K562 (cell line): Measurements from ENCODE around the gene CMBL. TPM values are rescaled to one million over a fixed set of nuclear protein-coding genes. Genes with fewer than 3 reads are reported as not detected.

Experiments used
- ATAC-seq: fragments of 200-7000 bp; cut with Tn5 transposase; 3 replicates; pipeline ENCODE4 v1.9.1; 2020; ENCODE audit warnings: moderate library complexity
- BruUV-seq: library from RNA; stranded (reverse); fragments of 400-500 nt; replicated peaks from 2 replicates; lab custom pipeline; 2021; lab: Mats Ljungman, UMichigan
- CTCF ChIA-PET: fragments of 300-600 bp; formaldehyde crosslinking; extraction: SDS; loops from one replicate; lab custom pipeline; 2021; ENCODE audit warnings: low intra/inter-chr PET ratio; lab: Yijun Ruan, JAX
- POLR2A ChIA-PET: fragments of 300-600, 350-650 bp; sonication (Branson Sonifier 250); formaldehyde crosslinking; extraction: SDS; loops from one replicate; lab custom pipeline; 2021; ENCODE audit warnings: antibody characterized with exemption, inconsistent platforms; lab: Yijun Ruan, JAX
- DNase-seq, 4 experiments: peaks; one replicate each; pipeline versions ENCODE4 v3.0.0 to v3.0.0-alpha.2; 2011 to 2018; ENCODE audit warnings: low spot score in 3 of 4, mixed read lengths in 3 of 4; ENCODE audit errors: extremely low read depth in 1 of 4
- FAIRE-seq: peaks from 2 replicates; lab custom pipeline; 2011; peaks lifted over from hg19 to GRCh38; lab: Jason Lieb, UNC
- H2AFZ ChIP-seq: 2 replicates; pipeline ENCODE4 v1.6.0; 2011; ENCODE audit warnings: low read depth, low read length, control low read depth, inconsistent platforms
- H3K27ac ChIP-seq: fragments of 200-600 bp; 3 replicates; pipeline ENCODE4 v1.8.0; 2011; ENCODE audit warnings: low read depth, mild to moderate bottlenecking, control low read depth, inconsistent platforms, low read length, moderate library complexity, mixed read lengths; ENCODE audit errors: extremely low read depth
- H3K27me3 ChIP-seq, 2 experiments: fragments of 300-600 bp in 1 of 2; 2 replicates in 1 of 2; 3 replicates in 1 of 2; pipeline versions ENCODE4 v1.6.0 to v1.8.0; 2011; ENCODE audit warnings: inconsistent platforms in 2 of 2, low read length in 2 of 2, mild to moderate bottlenecking in 1 of 2, mixed read lengths in 1 of 2, moderate library complexity in 1 of 2; ENCODE audit not compliant: control insufficient read depth in 2 of 2, insufficient read depth in 2 of 2
- H3K36me3 ChIP-seq: fragments of 300-600 bp; 3 replicates; pipeline ENCODE4 v1.8.0; 2011; ENCODE audit warnings: mild to moderate bottlenecking, low read length, inconsistent platforms; ENCODE audit not compliant: control insufficient read depth, insufficient read depth
- H3K4me1 ChIP-seq, 2 experiments: fragments of 200-600 bp in 1 of 2; replicated peaks in 1 of 2; 2 replicates in 1 of 2; 3 replicates in 1 of 2; pipeline versions ENCODE4 v1.5.1 to v1.8.0; 2011; ENCODE audit warnings: inconsistent platforms in 2 of 2, low read length in 2 of 2, mild to moderate bottlenecking in 1 of 2, mixed read lengths in 1 of 2, moderate library complexity in 1 of 2; ENCODE audit not compliant: control insufficient read depth in 2 of 2, insufficient read depth in 2 of 2
- H3K4me2 ChIP-seq: 2 replicates; pipeline ENCODE4 v1.6.1; 2011; ENCODE audit warnings: low read length, control low read depth, inconsistent platforms, mixed read lengths; ENCODE audit not compliant: insufficient read depth
- H3K4me3 ChIP-seq: fragments of 200-600 bp; sonication (generic), shearing (Covaris generic); 2 replicates; pipeline ENCODE4 v1.5.1; 2016; ENCODE audit warnings: control low read depth, inconsistent platforms
- H3K79me2 ChIP-seq: fragments of 200-600 bp; 3 replicates; pipeline ENCODE4 v1.8.0; 2011; ENCODE audit warnings: low read length, inconsistent platforms; ENCODE audit not compliant: control insufficient read depth, insufficient read depth
- H3K9ac ChIP-seq, 2 experiments: 2 replicates each; pipeline versions ENCODE4 v1.6.0 to v1.6.1; 2011; ENCODE audit warnings: low read depth in 2 of 2, low read length in 2 of 2, control low read depth in 1 of 2, inconsistent platforms in 1 of 2, mild to moderate bottlenecking in 1 of 2, mixed read lengths in 1 of 2; ENCODE audit not compliant: insufficient read depth in 1 of 2
- H3K9me1 ChIP-seq: one replicate; pipeline ENCODE4 v1.6.0; 2011; ENCODE audit warnings: inconsistent platforms, mild to moderate bottlenecking, low read length, moderate library complexity; ENCODE audit not compliant: control insufficient read depth, insufficient read depth
- H3K9me3 ChIP-seq: replicated peaks from 2 replicates; pipeline ENCODE4 v1.5.1; 2011; ENCODE audit warnings: low read depth, low read length, inconsistent platforms; ENCODE audit not compliant: control insufficient read depth, insufficient read depth
- H4K20me1 ChIP-seq: replicated peaks from 2 replicates; pipeline ENCODE4 v1.6.1; 2011; ENCODE audit warnings: low read length, inconsistent platforms, mixed read lengths; ENCODE audit not compliant: control insufficient read depth, insufficient read depth
- E4F1 ChIP-seq: fragments of 250-450 bp; sonication (Bioruptor Pico); IDR thresholded peaks from 2 replicates; pipeline ENCODE4 v1.5.0; 2021; ENCODE audit warnings: mild to moderate bottlenecking, borderline replicate concordance
- HBP1 ChIP-seq: fragments of 450-650 bp; formaldehyde crosslinking; IDR thresholded peaks from 2 replicates; pipeline ENCODE4 v1.4.0; 2022; ENCODE audit warnings: missing genetic modification characterization
- HDAC2 ChIP-seq: fragments of 450-650 bp; IDR thresholded peaks from 2 replicates; pipeline ENCODE4 v1.6.1; 2016; ENCODE audit warnings: mild to moderate bottlenecking
- NCOA1 ChIP-seq: fragments of 450-650 bp; IDR thresholded peaks from 2 replicates; pipeline ENCODE4 v1.6.1; 2016; ENCODE audit warnings: low read depth
- NFE2 ChIP-seq: IDR thresholded peaks from 2 replicates; pipeline ENCODE4 v1.6.1; 2014; ENCODE audit warnings: antibody characterized with exemption, low read depth
- PHF21A ChIP-seq: fragments of 450-650 bp; IDR thresholded peaks from 2 replicates; pipeline ENCODE4 v1.6.1; 2017; ENCODE audit warnings: low read depth, borderline replicate concordance
- RUNX1 ChIP-seq: sonication (generic); IDR thresholded peaks from 2 replicates; pipeline ENCODE4 v1.6.1; 2016; ENCODE audit warnings: antibody characterized with exemption, low read depth
- SMAD4 ChIP-seq: fragments of 250-450 bp; sonication (Bioruptor Pico); conservative IDR thresholded peaks from 2 replicates; pipeline ENCODE4 v1.8.0; 2021; ENCODE audit warnings: inconsistent platforms, mild to moderate bottlenecking, moderate library complexity
- SNRNP70 ChIP-seq: fragments of 200-400 bp; formaldehyde crosslinking; optimal IDR thresholded peaks from 2 replicates; pipeline ENCODE3; 2017; ENCODE audit warnings: low read depth, low read length
- TCF7 ChIP-seq: sonication (generic); IDR thresholded peaks from 2 replicates; pipeline ENCODE4 v1.6.1; 2016; ENCODE audit warnings: antibody characterized with exemption, borderline replicate concordance
- ZBTB33 ChIP-seq: sonication (generic); formaldehyde crosslinking; IDR thresholded peaks from 2 replicates; pipeline ENCODE4 v1.8.1; 2023; ENCODE audit warnings: mild to moderate bottlenecking, missing genetic modification reagents
- ZKSCAN1 ChIP-seq: fragments of 150-350 bp; IDR thresholded peaks from 2 replicates; pipeline ENCODE4 v1.6.1; 2016; ENCODE audit warnings: low read depth, low read length
- ZNF146 ChIP-seq: IDR thresholded peaks from one replicate; pipeline ENCODE4 v1.6.1; 2018; ENCODE audit warnings: missing compliant biosample characterization; ENCODE audit not compliant: unreplicated experiment
- ZNF384 ChIP-seq: IDR thresholded peaks from 2 replicates; pipeline ENCODE4 v1.6.1; 2012; ENCODE audit warnings: low read depth, low read length, improper control_type of control experiment
- ZNF408 ChIP-seq: fragments of 250-450 bp; sonication (Bioruptor Pico); IDR thresholded peaks from 2 replicates; pipeline ENCODE4 v1.4.0; 2020; ENCODE audit warnings: low read depth, mild to moderate bottlenecking, moderate library complexity
- ZNF695 ChIP-seq: fragments of 450-650 bp; formaldehyde crosslinking; IDR thresholded peaks from 2 replicates; pipeline ENCODE4 v1.4.0; 2020; ENCODE audit warnings: mild to moderate bottlenecking, moderate library complexity
- WGBS: fragments of 100-300 bp; shearing (Covaris generic); methylation state at CpG from one replicate; pipeline ENCODE4 v1.1.6; 2016; ENCODE audit warnings: low coverage, mixed read lengths; ENCODE audit not compliant: insufficient coverage; ENCODE audit errors: missing lambda C conversion rate; 5-methylcytosine and 5-hydroxymethylcytosine counted together
- in situ Hi-C: fragments of 300-500 bp; cut with MboI; formaldehyde crosslinking; loops from 4 replicates; pipeline ENCODE4 v1.15.0; 2018; ENCODE audit warnings: inconsistent platforms, mixed read lengths
- intact Hi-C: fragments of 100-400 bp; cut with micrococcal nuclease; formaldehyde crosslinking; loops from 2 replicates; pipeline ENCODE4 v1.14.2; 2022
- polyA plus RNA-seq, 8 experiments: library from polyadenylated mRNA; depleted of rRNA in 4 of 8; stranded (reverse) in 5 of 8; unstranded in 3 of 8; fragments of >200 nt; fragmentation: Nextera tagmentation in 2 of 8; fragmentation: Illumina TruSeq in 1 of 8; extraction: Ambion mirVana in 2 of 8; extraction: Trizol in 1 of 8; gene quantifications; 2 replicates each; pipeline versions ENCODE4 v1.2.1 to v1.2.3, GENCODE V29; 2011 to 2014; ENCODE audit warnings: inconsistent platforms in 1 of 8, missing spikeins in 1 of 8
- total RNA-seq, 7 experiments: library from RNA; depleted of rRNA in 6 of 7; stranded (reverse); fragments of >200 nt in 6 of 7; fragmentation: Illumina TruSeq in 2 of 7; extraction: Trizol in 2 of 7; gene quantifications; 2 replicates each; pipeline versions ENCODE4 v1.2.1 to v1.2.3, GENCODE V29; 2011 to 2021; ENCODE audit warnings: low replicate concordance in 1 of 7

Gene CMBL
- total and polyA plus RNA-seq, 9 of the 15 experiments (the other 6 are each of a cell fraction or from before 2014, with no cell fraction given), result 22.6 to 192 (median 71.1) TPM

GRCh38 chr5:10337986-10338385 is 30.3 kb upstream of the CMBL start (continued):
- TF ChIP-seq ZNF695 (CRISPR knock-in tag), result no peak
- no peak for TF ChIP-seq SMAD4 (CRISPR knock-in tag)

GRCh38 chr5:10337107-10337506 is 29.4 kb upstream of the CMBL start:
- ATAC-seq (no peak), DNase-seq (no peak), FAIRE-seq (no peak)
- Histone ChIP-seq H3K9me1 (no peaks in the 10 kb centered on the region), H3K27ac (no peak overlapping the region), H3K79me2 (no peaks in the 10 kb centered on the region), H3K4me3 (no peak overlapping the region), H4K20me1 (no peaks in the 10 kb centered on the region), H3K4me1 (peaks cover 0 to 4% of the 10 kb centered on the region in 2 experiments; a peak in 3 of 5 replicates), H3K9me3 (no peaks in the 10 kb centered on the region; the same call in 1 of the 2 replicates), H3K27me3 (no peaks in the 10 kb centered on the region), H3K36me3 (no peaks in the 10 kb centered on the region), H3K9ac (no peak overlapping the region), H3K4me2 (no peak overlapping the region), H2AFZ (no peak overlapping the region)
- in situ Hi-C loops (no loop called here), intact Hi-C loops (no loop called here)
- ChIA-PET POLR2A (interaction anchor here (1.3 kb wide), 1 partner anchor 13 kb away, joined by 3 read pairs; no protein-coding TSS in a partner anchor), CTCF (no interaction called here)
- WGBS, result 80% methylated on average over 4 of the region's 4 CpGs
- no TSS peak for BruUV-seq
- no peak for TF ChIP-seq NFE2
- TF ChIP-seq HBP1 (CRISPR knock-in tag), result no peak
- TF ChIP-seq ZBTB33 (CRISPR knock-in tag), result no peak
- no peak for TF ChIP-seq HDAC2
- no peak for TF ChIP-seq E4F1 (CRISPR knock-in tag)
- TF ChIP-seq ZKSCAN1, result no peak
- TF ChIP-seq ZNF408 (CRISPR knock-in tag), result no peak
- TF ChIP-seq TCF7, result no peak
- no peak for TF ChIP-seq ZNF384
- TF ChIP-seq SNRNP70, result no peak
- no peak for TF ChIP-seq RUNX1
- TF ChIP-seq ZNF146 (CRISPR knock-in tag), result no peak
- TF ChIP-seq NCOA1, result no peak
- TF ChIP-seq PHF21A, result no peak
